ENCODE data around the gene SRGAP2C.
"Not testable (repeated sequence)": the region's sequence is repeated elsewhere in the genome, so short reads cannot be mapped to it uniquely, and the experiment has no call there.

DNA sequence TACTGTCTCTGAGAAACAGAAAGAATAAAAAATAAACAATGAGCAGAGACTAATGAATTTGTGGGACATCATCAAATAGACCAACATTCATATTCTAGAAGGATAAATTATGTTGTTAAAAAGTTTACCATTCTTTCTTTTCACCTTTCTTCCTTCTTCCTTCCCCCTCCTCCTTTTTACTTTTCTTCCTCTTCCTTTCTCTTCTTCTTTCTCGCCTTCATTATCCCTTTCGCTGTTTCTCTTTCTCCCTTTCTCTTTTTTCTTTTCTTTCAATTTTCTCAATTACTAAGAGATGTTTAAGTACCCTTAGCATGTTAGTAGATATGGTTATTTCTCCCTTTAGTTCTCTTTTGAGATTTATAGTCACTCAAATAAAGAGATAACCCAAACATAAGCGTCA, 207.4 kb downstream of the SRGAP2C start:
- not testable (repeated sequence) for TF ChIP-seq RXRA, JUND, FOXA1 (IDR thresholded peaks at IDR 0.05)
- TF ChIP-seq, protein P1, sequence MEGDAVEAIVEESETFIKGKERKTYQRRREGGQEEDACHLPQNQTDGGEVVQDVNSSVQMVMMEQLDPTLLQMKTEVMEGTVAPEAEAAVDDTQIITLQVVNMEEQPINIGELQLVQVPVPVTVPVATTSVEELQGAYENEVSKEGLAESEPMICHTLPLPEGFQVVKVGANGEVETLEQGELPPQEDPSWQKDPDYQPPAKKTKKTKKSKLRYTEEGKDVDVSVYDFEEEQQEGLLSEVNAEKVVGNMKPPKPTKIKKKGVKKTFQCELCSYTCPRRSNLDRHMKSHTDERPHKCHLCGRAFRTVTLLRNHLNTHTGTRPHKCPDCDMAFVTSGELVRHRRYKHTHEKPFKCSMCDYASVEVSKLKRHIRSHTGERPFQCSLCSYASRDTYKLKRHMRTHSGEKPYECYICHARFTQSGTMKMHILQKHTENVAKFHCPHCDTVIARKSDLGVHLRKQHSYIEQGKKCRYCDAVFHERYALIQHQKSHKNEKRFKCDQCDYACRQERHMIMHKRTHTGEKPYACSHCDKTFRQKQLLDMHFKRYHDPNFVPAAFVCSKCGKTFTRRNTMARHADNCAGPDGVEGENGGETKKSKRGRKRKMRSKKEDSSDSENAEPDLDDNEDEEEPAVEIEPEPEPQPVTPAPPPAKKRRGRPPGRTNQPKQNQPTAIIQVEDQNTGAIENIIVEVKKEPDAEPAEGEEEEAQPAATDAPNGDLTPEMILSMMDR (IDR thresholded peaks at IDR 0.05; ENCODE audit: low read depth, low read length, missing input control) = not testable (repeated sequence)
